DMS114 treated with DMSO at 0.1 percent for 48 hours (cell line): ENCODE measurements around the gene SZT2.
"Not testable (repeated sequence)": the region's sequence is repeated elsewhere in the genome, so short reads cannot be mapped to it uniquely, and the experiment has no call there.

Experiments
- DNase-seq: peaks from one replicate; lab custom pipeline; 2025; ENCODE audit not compliant: unreplicated experiment; lab: John Stamatoyannopoulos, UW

The SZT2 gene

GRCh38 chr1:43386676-43387075 is 3.0 kb upstream of the SZT2 start:
- DNase-seq = no peak

GRCh38 chr1:43387976-43388599 is 1.6 kb upstream of the SZT2 start:
- DNase-seq = no peak

GRCh38 chr1:43388613-43389012 is 1.1 kb upstream of the SZT2 start:
- DNase-seq = no peak

GRCh38 chr1:43392702-43393101 is 3.0 kb downstream of the SZT2 start:
- DNase-seq = no peak

GRCh38 chr1:43395523-43395922 is 5.8 kb downstream of the SZT2 start:
- DNase-seq = no peak

- DNase-seq = no peak
Observed at GRCh38 chr1:43396059-43396458, 6.4 kb downstream of the SZT2 start.

GRCh38 chr1:43398227-43398626 is 8.5 kb downstream of the SZT2 start:
- DNase-seq = no peak

GRCh38 chr1:43400441-43400840 is 10.7 kb downstream of the SZT2 start:
- DNase-seq = not testable (repeated sequence)

GRCh38 chr1:43402089-43402865 is 12.6 kb downstream of the SZT2 start:
- DNase-seq = no peak

GRCh38 chr1:43404353-43404752 is 14.7 kb downstream of the SZT2 start:
- DNase-seq = no peak

GRCh38 chr1:43405219-43405875 is 15.6 kb downstream of the SZT2 start:
- DNase-seq = no peak

- no peak for DNase-seq
Observed at GRCh38 chr1:43405876-43406234, 16.2 kb downstream of the SZT2 start.

- DNase-seq = no peak
Observed at GRCh38 chr1:43410571-43410970, 20.9 kb downstream of the SZT2 start.

GRCh38 chr1:43413426-43413825 is 23.7 kb downstream of the SZT2 start:
- DNase-seq = not testable (repeated sequence)

GRCh38 chr1:43414634-43415223 is 25.0 kb downstream of the SZT2 start:
- DNase-seq = peak; percentile 57

GRCh38 chr1:43415901-43416300 is 26.2 kb downstream of the SZT2 start:
- no peak for DNase-seq

- no peak for DNase-seq
Observed at GRCh38 chr1:43418858-43419257, 29.2 kb downstream of the SZT2 start.

GRCh38 chr1:43419627-43420425 is 30.1 kb downstream of the SZT2 start:
- no peak for DNase-seq

- no peak for DNase-seq
Observed at GRCh38 chr1:43420874-43421273, 31.2 kb downstream of the SZT2 start.

GRCh38 chr1:43421396-43421795 is 31.7 kb downstream of the SZT2 start:
- no peak for DNase-seq
